Measurements from ENCODE around the gene APLF. TPM values are rescaled to one million over a fixed set of nuclear protein-coding genes. Genes with fewer than 3 reads are reported as not detected.
"Not testable (repeated sequence)": the region's sequence is repeated elsewhere in the genome, so short reads cannot be mapped to it uniquely, and the experiment has no call there.

Gene APLF
- total RNA-seq, 4 donors from 2014 or later: 11.3 to 25.9 (median 17.1) TPM

GRCh38 chr2:68441994-68442322, 25.4 kb upstream of the APLF start:
- H3K27ac ChIP-seq: no peak overlapping the region
- intact Hi-C loops (cut with DNase I; ENCODE audit: low total_unique reads): loop anchor here (5.0 kb wide), 1 partner anchor 320 kb away; no protein-coding TSS in a partner anchor
- H3K4me1 ChIP-seq: no peaks in the 10 kb centered on the region
- no peaks in the 10 kb centered on the region for H3K9me3 ChIP-seq
- no peak for TF ChIP-seq POLR2A (IDR thresholded peaks at IDR 0.05)
- no peak for TF ChIP-seq CTCF (IDR thresholded peaks at IDR 0.05)
- H3K27me3 ChIP-seq: no peaks in the 10 kb centered on the region
- no peak overlapping the region for H3K4me3 ChIP-seq
- no peak for DNase-seq
- H3K36me3 ChIP-seq: no peaks in the 10 kb centered on the region

- H3K4me1 ChIP-seq; H3K4me3 ChIP-seq; H3K27me3 ChIP-seq; DNase-seq; H3K36me3 ChIP-seq; H3K27ac ChIP-seq; intact Hi-C loops (cut with DNase I; ENCODE audit: low total_unique reads); H3K9me3 ChIP-seq: not testable (repeated sequence)
These were observed 21.0 kb upstream of the APLF start for GRCh38 chr2:68446425-68446824.

- Histone ChIP-seq H3K36me3 (no peaks in the 10 kb centered on the region), H3K9me3 (no peaks in the 10 kb centered on the region), H3K27me3 (no peaks in the 10 kb centered on the region), H3K27ac (no peak overlapping the region), H3K4me1 (no peaks in the 10 kb centered on the region), H3K4me3 (no peak overlapping the region)
- no peak for TF ChIP-seq CTCF (IDR thresholded peaks at IDR 0.05)
- no peak for TF ChIP-seq POLR2A (IDR thresholded peaks at IDR 0.05)
- intact Hi-C loops (cut with DNase I; ENCODE audit: low total_unique reads): no loop called here
- no peak for DNase-seq
These were observed 20.3 kb upstream of the APLF start for GRCh38 chr2:68447118-68447517.

GRCh38 chr2:68448671-68449653, 18.4 kb upstream of the APLF start:
- peak in 1 of 2 donors; percentile 25 for DNase-seq
- TF ChIP-seq CTCF (IDR thresholded peaks at IDR 0.05) (no peak), POLR2A (IDR thresholded peaks at IDR 0.05) (no peak)
- Histone ChIP-seq H3K4me1 (no peaks in the 10 kb centered on the region), H3K4me3 (no peak overlapping the region), H3K27me3 (no peaks in the 10 kb centered on the region), H3K36me3 (no peaks in the 10 kb centered on the region), H3K27ac (no peak overlapping the region), H3K9me3 (no peaks in the 10 kb centered on the region)
- intact Hi-C loops (cut with DNase I; ENCODE audit: low total_unique reads): no loop called here

- Histone ChIP-seq H3K4me1 (no peaks in the 10 kb centered on the region), H3K27me3 (no peaks in the 10 kb centered on the region), H3K27ac (no peak overlapping the region), H3K36me3 (no peaks in the 10 kb centered on the region), H3K9me3 (no peaks in the 10 kb centered on the region), H3K4me3 (no peak overlapping the region)
- TF ChIP-seq POLR2A (IDR thresholded peaks at IDR 0.05) (no peak), CTCF (IDR thresholded peaks at IDR 0.05) (no peak)
- intact Hi-C loops (cut with DNase I; ENCODE audit: low total_unique reads): no loop called here
- DNase-seq: peak in 1 of 2 donors; percentile 30
These were observed 15.1 kb upstream of the APLF start for GRCh38 chr2:68452158-68452900.
